ENCODE measurements around the gene LYPD3.
A peak's percentile ranks its signal among the peaks of the same experiment; 100 is the strongest.

The LYPD3 gene

GRCh38 chr19:43498233-43498842, 32.9 kb upstream of the LYPD3 start:
- Mint-ChIP-seq H3K36me3 (peaks cover 25% of the 10 kb centered on the region), H3K4me3 (no peak overlapping the region), H3K9me3 (no peaks in the 10 kb centered on the region), H3K4me1 (peaks cover 12% of the 10 kb centered on the region), H3K27me3 (no peaks in the 10 kb centered on the region), H3K27ac (no peak overlapping the region)
- DNase-seq (ENCODE audit: low spot score in 2 of 2) (no peak), ATAC-seq (ENCODE audit: low read depth) (no peak)

- Mint-ChIP-seq H3K4me1 (peaks cover 7% of the 10 kb centered on the region), H3K4me3 (no peak overlapping the region), H3K27me3 (no peaks in the 10 kb centered on the region), H3K9me3 (no peaks in the 10 kb centered on the region), H3K36me3 (peaks cover 23% of the 10 kb centered on the region), H3K27ac (no peak overlapping the region)
- ATAC-seq (ENCODE audit: low read depth) = no peak
- DNase-seq (ENCODE audit: low spot score in 2 of 2) = no peak
Measured at GRCh38 chr19:43496960-43497359, 31.6 kb upstream of the LYPD3 start.

GRCh38 chr19:43495082-43495481, 29.7 kb upstream of the LYPD3 start:
- H3K27ac Mint-ChIP-seq = no peak overlapping the region
- H3K4me3 Mint-ChIP-seq = no peak overlapping the region
- ATAC-seq (ENCODE audit: low read depth) (no peak), DNase-seq (ENCODE audit: low spot score in 2 of 2) (no peak)
- H3K4me1 Mint-ChIP-seq = peaks cover 6% of the 10 kb centered on the region
- H3K9me3 Mint-ChIP-seq = no peaks in the 10 kb centered on the region
- peaks cover 21% of the 10 kb centered on the region for H3K36me3 Mint-ChIP-seq
- no peaks in the 10 kb centered on the region for H3K27me3 Mint-ChIP-seq

GRCh38 chr19:43490759-43491158, 25.4 kb upstream of the LYPD3 start:
- H3K36me3 Mint-ChIP-seq = peaks cover 8% of the 10 kb centered on the region
- no peaks in the 10 kb centered on the region for H3K9me3 Mint-ChIP-seq
- H3K27me3 Mint-ChIP-seq = no peaks in the 10 kb centered on the region
- H3K4me3 Mint-ChIP-seq = no peak overlapping the region
- DNase-seq (ENCODE audit: low spot score in 2 of 2) = no peak
- H3K4me1 Mint-ChIP-seq = peaks cover 19% of the 10 kb centered on the region
- H3K27ac Mint-ChIP-seq = peak overlapping the region; percentile 47
- ATAC-seq (ENCODE audit: low read depth) = no peak

GRCh38 chr19:43489979-43490599, 24.7 kb upstream of the LYPD3 start:
- no peak for DNase-seq (ENCODE audit: low spot score in 2 of 2)
- Mint-ChIP-seq H3K4me3 (no peak overlapping the region), H3K27me3 (no peaks in the 10 kb centered on the region), H3K4me1 (peaks cover 19% of the 10 kb centered on the region), H3K9me3 (no peaks in the 10 kb centered on the region), H3K36me3 (peaks cover 4% of the 10 kb centered on the region), H3K27ac (peak overlapping the region; percentile 35)
- ATAC-seq (ENCODE audit: low read depth) = no peak

- H3K4me3 Mint-ChIP-seq = no peak overlapping the region
- no peak overlapping the region for H3K27ac Mint-ChIP-seq
- peaks cover 19% of the 10 kb centered on the region for H3K4me1 Mint-ChIP-seq
- H3K9me3 Mint-ChIP-seq = no peaks in the 10 kb centered on the region
- H3K36me3 Mint-ChIP-seq = peaks cover under 1% of the 10 kb centered on the region
- H3K27me3 Mint-ChIP-seq = no peaks in the 10 kb centered on the region
- DNase-seq (ENCODE audit: low spot score in 2 of 2) = no peak
- peak; percentile 41 for ATAC-seq (ENCODE audit: low read depth)
Measured at GRCh38 chr19:43489310-43489709, 23.9 kb upstream of the LYPD3 start.

GRCh38 chr19:43488179-43488578, 22.8 kb upstream of the LYPD3 start:
- ATAC-seq (ENCODE audit: low read depth) (no peak), DNase-seq (ENCODE audit: low spot score in 2 of 2) (no peak)
- Mint-ChIP-seq H3K9me3 (no peaks in the 10 kb centered on the region), H3K4me1 (peaks cover 19% of the 10 kb centered on the region), H3K27ac (no peak overlapping the region), H3K36me3 (no peaks in the 10 kb centered on the region), H3K27me3 (no peaks in the 10 kb centered on the region), H3K4me3 (no peak overlapping the region)

GRCh38 chr19:43486412-43486811, 21.0 kb upstream of the LYPD3 start:
- no peak overlapping the region for H3K4me3 Mint-ChIP-seq
- ATAC-seq (ENCODE audit: low read depth) (no peak), DNase-seq (ENCODE audit: low spot score in 2 of 2) (no peak)
- H3K27me3 Mint-ChIP-seq = no peaks in the 10 kb centered on the region
- H3K36me3 Mint-ChIP-seq = no peaks in the 10 kb centered on the region
- peaks cover 19% of the 10 kb centered on the region for H3K4me1 Mint-ChIP-seq
- H3K9me3 Mint-ChIP-seq = no peaks in the 10 kb centered on the region
- no peak overlapping the region for H3K27ac Mint-ChIP-seq

- H3K9me3 Mint-ChIP-seq = no peaks in the 10 kb centered on the region
- no peak overlapping the region for H3K4me3 Mint-ChIP-seq
- ATAC-seq (ENCODE audit: low read depth) (no peak), DNase-seq (ENCODE audit: low spot score in 2 of 2) (no peak)
- H3K36me3 Mint-ChIP-seq = no peaks in the 10 kb centered on the region
- peaks cover 19% of the 10 kb centered on the region for H3K4me1 Mint-ChIP-seq
- no peak overlapping the region for H3K27ac Mint-ChIP-seq
- no peaks in the 10 kb centered on the region for H3K27me3 Mint-ChIP-seq
Measured at GRCh38 chr19:43485951-43486350, 20.5 kb upstream of the LYPD3 start.

GRCh38 chr19:43483281-43483680, 17.9 kb upstream of the LYPD3 start:
- no peaks in the 10 kb centered on the region for H3K27me3 Mint-ChIP-seq
- H3K27ac Mint-ChIP-seq = no peak overlapping the region
- DNase-seq (ENCODE audit: low spot score in 2 of 2) = no peak
- H3K9me3 Mint-ChIP-seq = no peaks in the 10 kb centered on the region
- H3K4me3 Mint-ChIP-seq = no peak overlapping the region
- H3K4me1 Mint-ChIP-seq = peaks cover 8% of the 10 kb centered on the region
- no peak for ATAC-seq (ENCODE audit: low read depth)
- H3K36me3 Mint-ChIP-seq = peaks cover 5% of the 10 kb centered on the region

GRCh38 chr19:43482193-43482592, 16.8 kb upstream of the LYPD3 start:
- Mint-ChIP-seq H3K4me1 (peaks cover 7% of the 10 kb centered on the region), H3K27ac (no peak overlapping the region), H3K36me3 (peaks cover 11% of the 10 kb centered on the region), H3K27me3 (no peaks in the 10 kb centered on the region), H3K4me3 (no peak overlapping the region), H3K9me3 (no peaks in the 10 kb centered on the region)
- no peak for ATAC-seq (ENCODE audit: low read depth)
- no peak for DNase-seq (ENCODE audit: low spot score in 2 of 2)

GRCh38 chr19:43481701-43482100, 16.3 kb upstream of the LYPD3 start:
- peaks cover 5% of the 10 kb centered on the region for H3K4me1 Mint-ChIP-seq
- H3K4me3 Mint-ChIP-seq = no peak overlapping the region
- H3K9me3 Mint-ChIP-seq = no peaks in the 10 kb centered on the region
- no peak overlapping the region for H3K27ac Mint-ChIP-seq
- H3K36me3 Mint-ChIP-seq = peaks cover 11% of the 10 kb centered on the region
- no peak for DNase-seq (ENCODE audit: low spot score in 2 of 2)
- H3K27me3 Mint-ChIP-seq = no peaks in the 10 kb centered on the region
- ATAC-seq (ENCODE audit: low read depth) = no peak

- Mint-ChIP-seq H3K4me1 (peaks cover 4% of the 10 kb centered on the region), H3K36me3 (peaks cover 11% of the 10 kb centered on the region), H3K9me3 (no peaks in the 10 kb centered on the region), H3K27ac (no peak overlapping the region), H3K27me3 (no peaks in the 10 kb centered on the region), H3K4me3 (no peak overlapping the region)
- DNase-seq (ENCODE audit: low spot score in 2 of 2) = no peak
- no peak for ATAC-seq (ENCODE audit: low read depth)
Measured at GRCh38 chr19:43480574-43480973, 15.2 kb upstream of the LYPD3 start.

- no peak overlapping the region for H3K27ac Mint-ChIP-seq
- DNase-seq (ENCODE audit: low spot score in 2 of 2) (no peak), ATAC-seq (ENCODE audit: low read depth) (no peak)
- no peaks in the 10 kb centered on the region for H3K27me3 Mint-ChIP-seq
- peaks cover 8% of the 10 kb centered on the region for H3K4me1 Mint-ChIP-seq
- H3K4me3 Mint-ChIP-seq = no peak overlapping the region
- no peaks in the 10 kb centered on the region for H3K9me3 Mint-ChIP-seq
- H3K36me3 Mint-ChIP-seq = peaks cover 13% of the 10 kb centered on the region
Measured at GRCh38 chr19:43479961-43480561, 14.7 kb upstream of the LYPD3 start.

- Mint-ChIP-seq H3K27me3 (no peaks in the 10 kb centered on the region), H3K36me3 (peaks cover 13% of the 10 kb centered on the region), H3K27ac (no peak overlapping the region), H3K4me1 (peaks cover 10% of the 10 kb centered on the region), H3K9me3 (no peaks in the 10 kb centered on the region), H3K4me3 (no peak overlapping the region)
- ATAC-seq (ENCODE audit: low read depth) = no peak
- DNase-seq (ENCODE audit: low spot score in 2 of 2) = no peak
Measured at GRCh38 chr19:43479226-43479625, 13.8 kb upstream of the LYPD3 start.
